Activated T-cell treated with anti-CD3 and anti-CD28 coated beads, Interleukin-2, amount 50 U/mL, for 24 hours (primary cell): ENCODE data around the gene MMP21.

Source experiments
- DNase-seq: peaks from one replicate; pipeline ENCODE4 v3.0.0-alpha.2; 2020
- H3K27ac Mint-ChIP-seq: 2 replicates; pipeline ENCODE4 v1.8.0; 2020; ENCODE audit warnings: mild to moderate bottlenecking, mixed read lengths
- H3K27me3 Mint-ChIP-seq: 2 replicates; pipeline ENCODE4 v1.8.0; 2020; ENCODE audit warnings: mixed read lengths
- H3K36me3 Mint-ChIP-seq: 2 replicates; pipeline ENCODE4 v1.8.0; 2020; ENCODE audit warnings: low read depth, mixed read lengths
- H3K4me1 Mint-ChIP-seq: 2 replicates; pipeline ENCODE4 v1.8.0; 2020; ENCODE audit warnings: low read depth, mixed read lengths
- H3K4me3 Mint-ChIP-seq: 2 replicates; pipeline ENCODE4 v1.8.0; 2020; ENCODE audit warnings: mild to moderate bottlenecking, moderate library complexity, mixed read lengths
- H3K9me3 Mint-ChIP-seq: 2 replicates; pipeline ENCODE4 v1.8.0; 2020; ENCODE audit warnings: mixed read lengths

MMP21 gene

GRCh38 chr10:125779403-125780327 lies 4.0 kb upstream of the MMP21 start:
- peaks cover 9% of the 10 kb centered on the region for H3K27me3 Mint-ChIP-seq
- H3K4me3 Mint-ChIP-seq: no peak overlapping the region
- H3K4me1 Mint-ChIP-seq: no peaks in the 10 kb centered on the region
- no peak overlapping the region for H3K27ac Mint-ChIP-seq
- H3K9me3 Mint-ChIP-seq: no peaks in the 10 kb centered on the region
- no peak for DNase-seq
- H3K36me3 Mint-ChIP-seq: no peaks in the 10 kb centered on the region

- Mint-ChIP-seq H3K27me3 (peaks cover 9% of the 10 kb centered on the region), H3K9me3 (no peaks in the 10 kb centered on the region), H3K36me3 (no peaks in the 10 kb centered on the region), H3K27ac (no peak overlapping the region), H3K4me3 (no peak overlapping the region), H3K4me1 (no peaks in the 10 kb centered on the region)
- DNase-seq: no peak
These were observed 2.9 kb upstream of the MMP21 start for GRCh38 chr10:125778556-125778955.

- DNase-seq: no peak
- no peak overlapping the region for H3K27ac Mint-ChIP-seq
- no peaks in the 10 kb centered on the region for H3K36me3 Mint-ChIP-seq
- H3K4me1 Mint-ChIP-seq: no peaks in the 10 kb centered on the region
- H3K27me3 Mint-ChIP-seq: peaks cover 9% of the 10 kb centered on the region
- H3K9me3 Mint-ChIP-seq: no peaks in the 10 kb centered on the region
- H3K4me3 Mint-ChIP-seq: no peak overlapping the region
These were observed 2.2 kb upstream of the MMP21 start for GRCh38 chr10:125777806-125778205.

DNA sequence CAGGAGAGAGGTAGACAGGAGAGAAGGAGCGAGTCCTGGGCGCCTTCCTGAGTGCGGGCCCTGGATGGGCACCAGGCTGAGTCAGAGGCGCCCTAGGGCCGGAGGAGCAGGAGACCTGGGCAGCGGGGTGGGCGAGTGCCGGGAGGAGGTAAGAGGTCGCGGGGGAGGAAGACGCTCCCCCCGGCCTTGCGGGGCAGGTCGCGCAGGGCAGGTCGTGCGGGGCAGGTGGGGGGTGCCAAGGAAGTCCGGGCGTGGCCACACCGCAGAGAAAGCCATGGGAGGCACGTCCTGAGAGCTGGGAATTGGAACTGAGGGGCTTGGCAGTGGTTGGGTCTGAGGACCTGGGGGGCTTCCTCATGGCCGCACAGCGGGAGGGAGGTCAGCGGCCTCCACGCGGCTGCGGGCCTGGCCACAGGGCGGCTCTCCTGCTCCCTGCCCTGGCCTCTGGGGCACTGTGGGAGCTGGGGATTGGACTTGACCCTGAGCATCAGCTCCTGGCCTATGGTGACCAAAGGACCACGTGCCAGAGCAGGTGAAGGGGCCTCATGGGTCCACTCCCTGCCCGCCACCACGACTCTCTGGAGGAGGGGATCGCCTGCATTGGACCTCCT lies 935 bp downstream of the MMP21 start:
- H3K27ac Mint-ChIP-seq: no peak overlapping the region
- H3K27me3 Mint-ChIP-seq: peaks cover 9% of the 10 kb centered on the region
- H3K9me3 Mint-ChIP-seq: no peaks in the 10 kb centered on the region
- DNase-seq: no peak
- no peaks in the 10 kb centered on the region for H3K4me1 Mint-ChIP-seq
- H3K4me3 Mint-ChIP-seq: no peak overlapping the region
- peaks cover under 1% of the 10 kb centered on the region for H3K36me3 Mint-ChIP-seq

GRCh38 chr10:125773687-125774543 lies 1.7 kb downstream of the MMP21 start:
- DNase-seq: no peak
- Mint-ChIP-seq H3K9me3 (no peaks in the 10 kb centered on the region), H3K27ac (no peak overlapping the region), H3K4me1 (no peaks in the 10 kb centered on the region), H3K36me3 (peaks cover 8% of the 10 kb centered on the region), H3K4me3 (no peak overlapping the region), H3K27me3 (peaks cover 9% of the 10 kb centered on the region)

GRCh38 chr10:125772864-125773180 lies 2.8 kb downstream of the MMP21 start:
- DNase-seq: no peak
- Mint-ChIP-seq H3K9me3 (no peaks in the 10 kb centered on the region), H3K36me3 (peaks cover 16% of the 10 kb centered on the region), H3K27ac (no peak overlapping the region), H3K27me3 (peaks cover 7% of the 10 kb centered on the region), H3K4me1 (no peaks in the 10 kb centered on the region), H3K4me3 (no peak overlapping the region)

GRCh38 chr10:125772112-125772863 lies 3.3 kb downstream of the MMP21 start:
- Mint-ChIP-seq H3K27ac (no peak overlapping the region), H3K4me1 (no peaks in the 10 kb centered on the region), H3K27me3 (peaks cover 1% of the 10 kb centered on the region), H3K4me3 (no peak overlapping the region), H3K36me3 (peaks cover 22% of the 10 kb centered on the region), H3K9me3 (no peaks in the 10 kb centered on the region)
- DNase-seq: no peak

DNA sequence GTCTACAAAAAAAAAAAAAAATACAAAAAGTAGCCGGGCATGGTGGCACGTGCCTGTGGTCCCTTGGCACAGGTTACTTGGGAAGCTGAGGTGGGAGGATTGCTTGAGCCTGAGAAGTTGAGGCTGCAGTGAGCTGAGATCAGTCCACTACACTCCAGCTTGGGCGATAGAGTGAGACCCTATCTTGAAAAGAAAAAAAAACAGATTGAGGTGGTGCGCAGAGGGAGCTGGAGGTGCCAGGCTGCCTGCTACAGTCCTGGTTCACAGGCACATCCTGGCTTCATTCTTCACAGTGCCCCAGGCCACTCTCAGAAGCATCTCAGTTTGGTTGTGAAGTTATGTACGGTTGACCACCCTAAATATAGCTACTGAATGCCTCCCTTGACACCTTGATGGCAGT lies 4.8 kb downstream of the MMP21 start:
- no peak for DNase-seq
- Mint-ChIP-seq H3K36me3 (peaks cover 34% of the 10 kb centered on the region), H3K4me1 (no peaks in the 10 kb centered on the region), H3K9me3 (no peaks in the 10 kb centered on the region), H3K27ac (no peak overlapping the region), H3K4me3 (no peak overlapping the region), H3K27me3 (no peaks in the 10 kb centered on the region)

- Mint-ChIP-seq H3K4me1 (no peaks in the 10 kb centered on the region), H3K9me3 (no peaks in the 10 kb centered on the region), H3K36me3 (peaks cover 50% of the 10 kb centered on the region), H3K27me3 (no peaks in the 10 kb centered on the region), H3K4me3 (no peak overlapping the region), H3K27ac (no peak overlapping the region)
- DNase-seq: no peak
These were observed 6.4 kb downstream of the MMP21 start for GRCh38 chr10:125769175-125769574.

GRCh38 chr10:125768219-125768855 lies 7.3 kb downstream of the MMP21 start:
- Mint-ChIP-seq H3K27ac (no peak overlapping the region), H3K4me3 (no peak overlapping the region), H3K4me1 (no peaks in the 10 kb centered on the region), H3K9me3 (no peaks in the 10 kb centered on the region), H3K27me3 (no peaks in the 10 kb centered on the region), H3K36me3 (peaks cover 59% of the 10 kb centered on the region)
- no peak for DNase-seq

- Mint-ChIP-seq H3K36me3 (peaks cover 76% of the 10 kb centered on the region), H3K4me1 (no peaks in the 10 kb centered on the region), H3K9me3 (no peaks in the 10 kb centered on the region), H3K27me3 (no peaks in the 10 kb centered on the region), H3K27ac (no peak overlapping the region), H3K4me3 (no peak overlapping the region)
- no peak for DNase-seq
These were observed 9.1 kb downstream of the MMP21 start for GRCh38 chr10:125766511-125766910.

DNA sequence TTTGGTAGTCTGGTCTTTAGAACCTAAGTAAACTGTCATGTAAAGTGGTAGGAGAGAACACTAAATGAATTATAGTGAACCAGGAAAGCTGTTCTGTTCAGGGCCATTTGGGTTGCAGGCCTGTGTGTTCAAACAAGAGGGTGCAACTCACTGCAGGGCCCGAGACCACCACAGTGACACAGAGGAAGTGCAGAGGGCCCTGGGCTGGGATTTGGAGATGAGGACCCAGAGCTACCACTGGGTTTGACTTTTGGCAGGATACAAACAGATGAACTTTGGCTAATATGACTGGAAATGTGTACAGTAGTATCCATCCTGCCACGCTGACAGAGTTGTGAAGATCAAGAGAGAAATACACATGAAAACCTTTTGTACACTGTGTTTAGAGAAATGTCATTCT lies 9.8 kb downstream of the MMP21 start:
- Mint-ChIP-seq H3K27me3 (no peaks in the 10 kb centered on the region), H3K4me3 (no peak overlapping the region), H3K36me3 (peaks cover 82% of the 10 kb centered on the region), H3K27ac (peak overlapping the region; percentile 44), H3K4me1 (no peaks in the 10 kb centered on the region), H3K9me3 (no peaks in the 10 kb centered on the region)
- no peak for DNase-seq

- Mint-ChIP-seq H3K4me1 (no peaks in the 10 kb centered on the region), H3K36me3 (peaks cover 89% of the 10 kb centered on the region), H3K27ac (no peak overlapping the region), H3K4me3 (no peak overlapping the region), H3K9me3 (no peaks in the 10 kb centered on the region), H3K27me3 (no peaks in the 10 kb centered on the region)
- DNase-seq: no peak
These were observed 12.7 kb downstream of the MMP21 start for GRCh38 chr10:125762692-125763648.
